Measurements from ENCODE around the gene PRM3. TPM values are rescaled to one million over a fixed set of nuclear protein-coding genes. Genes with fewer than 3 reads are reported as not detected.

The PRM3 gene
- total RNA-seq, 1 donor from 2014 or later = not detected

Small RNA genes within 50 kb of the gene (microRNA-seq; reads per million reads assigned to microRNA genes)
- gene MIR548H2 = not detected

Other genes with a start within 250 kb of the PRM3 start
- 3.7 TPM for gene SOCS1, start 17.4 kb downstream of the PRM3 start, total RNA-seq
- gene TNP2, start 4.3 kb downstream of the PRM3 start, total RNA-seq = not detected
- not detected for gene PRM2, start 2.9 kb upstream of the PRM3 start, total RNA-seq
- gene PRM1, start 7.7 kb upstream of the PRM3 start, total RNA-seq = not detected
- 0.48 TPM for gene RMI2, start 71.8 kb upstream of the PRM3 start, total RNA-seq

Measured in Right ventricle myocardium superior (tissue), 1 donor.